Body of pancreas (tissue), 4 donors: ENCODE measurements around the gene ACVR1B. TPM values are rescaled to one million over a fixed set of nuclear protein-coding genes. Genes with fewer than 3 reads are reported as not detected.

Source experiments
- ATAC-seq: fragments of 150-250 bp; one replicate; pipeline ENCODE4 v1.9.1; 2016
- DNase-seq, 4 donors: peaks; one replicate each; pipeline ENCODE4 v3.0.0-alpha.2; 2019
- H3K27ac ChIP-seq, 4 donors: fragments of 200-600 bp; sonication (generic); 1 replicate in 3 of 4; 2 replicates in 1 of 4; pipeline versions ENCODE4 v1.5.1 to v1.6.1; 2016 to 2019; ENCODE audit warnings: mild to moderate bottlenecking in 1 of 4, mixed read lengths in 1 of 4, moderate library complexity in 1 of 4
- H3K27me3 ChIP-seq, 2 donors: fragments of 200-600 bp; sonication (generic); one replicate each; pipeline ENCODE4 v1.6.0; 2016; ENCODE audit warnings: mild to moderate bottlenecking in 1 of 2
- H3K36me3 ChIP-seq, 2 donors: fragments of 200-600 bp; sonication (generic); replicated peaks in 1 of 2; 2 replicates each; pipeline ENCODE4 v1.5.1; 2016; ENCODE audit warnings: low read depth in 2 of 2; ENCODE audit not compliant: insufficient read depth in 1 of 2
- H3K4me1 ChIP-seq: fragments of 200-600 bp; sonication (generic); one replicate; pipeline ENCODE4 v1.6.0; 2016
- H3K4me3 ChIP-seq, 2 donors: fragments of 200-600 bp; sonication (generic); 1 replicate in 1 of 2; 2 replicates in 1 of 2; pipeline ENCODE4 v1.5.1; 2016 to 2019
- H3K9me3 ChIP-seq, 3 donors: fragments of 200-600 bp; sonication (generic); 1 replicate in 2 of 3; 2 replicates in 1 of 3; pipeline ENCODE4 v1.5.1; 2016
- POLR2A ChIP-seq, 3 donors: fragments of 450-650 bp; IDR thresholded peaks; one replicate each; pipeline ENCODE4 v1.6.1; 2016; ENCODE audit warnings: antibody characterized with exemption in 3 of 3, mild to moderate bottlenecking in 2 of 3
- WGBS, 2 donors: methylation state at CpG; one replicate each; pipeline ENCODE4 v1.1.5; 2017; 5-methylcytosine and 5-hydroxymethylcytosine counted together
- intact Hi-C: fragments of 100-400 bp; cut with DNase I; formaldehyde crosslinking; loops from one replicate; pipeline ENCODE4 v1.15.1; 2023
- total RNA-seq, 2 donors: library from RNA; depleted of rRNA; stranded (reverse); fragments of >200 nt; gene quantifications; one replicate each; pipeline ENCODE4 v1.1.0, GENCODE V29; 2016
- TF ChIP-seq, protein P1 (sequence below), 7 experiments: fragments of 450-650 bp in 4 of 7; fragments of 200-600 bp in 3 of 7; sonication (generic) in 3 of 7; IDR thresholded peaks; one replicate each; pipeline ENCODE4 v1.5.1; 2016 to 2019; ENCODE audit warnings: antibody characterized with exemption in 7 of 7

ACVR1B gene
- total RNA-seq, 2 donors from 2014 or later, result 19.8 to 21.8 TPM

DNA sequence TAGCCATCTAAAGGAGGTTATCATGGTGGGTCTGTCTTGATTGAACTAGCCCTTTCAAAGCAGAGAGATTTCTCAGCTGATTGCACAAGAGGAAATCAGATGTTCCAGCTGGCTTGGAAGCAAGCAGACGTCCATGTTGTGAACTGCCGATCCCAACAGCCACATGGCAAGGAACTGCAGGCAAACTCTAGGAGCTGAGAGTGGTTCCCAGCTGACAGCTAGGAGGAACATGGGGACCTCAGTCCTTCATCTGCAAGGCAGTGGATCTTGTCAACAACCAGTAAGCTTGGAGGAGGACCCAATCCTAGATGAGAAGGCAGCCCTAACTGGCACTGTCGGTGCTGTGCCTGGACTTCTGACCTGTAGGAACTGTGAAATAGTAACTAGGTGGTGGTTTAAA is 7.7 kb downstream of the ACVR1B start:
- Histone ChIP-seq H3K4me1 (peaks cover 84% of the 10 kb centered on the region), H3K36me3 (no peaks in the 10 kb centered on the region), H3K4me3 (no peak overlapping the region), H3K27me3 (no peaks in the 10 kb centered on the region), H3K27ac (peak overlapping the region in 2 of 4 donors; percentile 19 to 28), H3K9me3 (no peaks in the 10 kb centered on the region)
- ATAC-seq (no peak), DNase-seq (peak in 1 of 4 donors; percentile 26)
- intact Hi-C loops, result no loop called here
- no peak for TF ChIP-seq POLR2A (IDR thresholded peaks at IDR 0.05)
- TF ChIP-seq, protein P1, sequence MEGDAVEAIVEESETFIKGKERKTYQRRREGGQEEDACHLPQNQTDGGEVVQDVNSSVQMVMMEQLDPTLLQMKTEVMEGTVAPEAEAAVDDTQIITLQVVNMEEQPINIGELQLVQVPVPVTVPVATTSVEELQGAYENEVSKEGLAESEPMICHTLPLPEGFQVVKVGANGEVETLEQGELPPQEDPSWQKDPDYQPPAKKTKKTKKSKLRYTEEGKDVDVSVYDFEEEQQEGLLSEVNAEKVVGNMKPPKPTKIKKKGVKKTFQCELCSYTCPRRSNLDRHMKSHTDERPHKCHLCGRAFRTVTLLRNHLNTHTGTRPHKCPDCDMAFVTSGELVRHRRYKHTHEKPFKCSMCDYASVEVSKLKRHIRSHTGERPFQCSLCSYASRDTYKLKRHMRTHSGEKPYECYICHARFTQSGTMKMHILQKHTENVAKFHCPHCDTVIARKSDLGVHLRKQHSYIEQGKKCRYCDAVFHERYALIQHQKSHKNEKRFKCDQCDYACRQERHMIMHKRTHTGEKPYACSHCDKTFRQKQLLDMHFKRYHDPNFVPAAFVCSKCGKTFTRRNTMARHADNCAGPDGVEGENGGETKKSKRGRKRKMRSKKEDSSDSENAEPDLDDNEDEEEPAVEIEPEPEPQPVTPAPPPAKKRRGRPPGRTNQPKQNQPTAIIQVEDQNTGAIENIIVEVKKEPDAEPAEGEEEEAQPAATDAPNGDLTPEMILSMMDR (IDR thresholded peaks at IDR 0.05), result no peak
- 9 to 17% methylated on average over 3 of the region's 3 CpGs for WGBS, 2 donors

DNA sequence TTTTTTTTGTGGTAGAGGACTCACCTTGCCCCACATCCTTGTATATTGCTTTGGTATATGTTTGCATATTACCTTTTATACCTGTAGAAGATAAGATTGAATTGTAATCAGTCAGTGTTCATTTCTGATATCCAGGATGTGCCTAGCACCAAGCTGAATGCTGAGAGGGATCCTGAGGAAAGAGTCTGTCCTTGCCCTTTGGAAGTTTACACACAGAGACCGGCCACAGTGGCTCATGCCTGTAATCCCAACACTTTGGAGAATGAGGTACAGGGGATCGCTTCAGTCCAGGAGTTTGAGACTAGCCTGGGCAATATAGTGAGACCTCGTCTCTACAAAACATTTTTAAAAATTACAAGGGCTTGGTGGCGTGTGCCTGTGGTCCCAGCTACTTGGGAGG is 8.4 kb downstream of the ACVR1B start:
- 62 to 84% methylated on average over 4 of the region's 4 CpGs for WGBS, 2 donors
- H3K4me3 ChIP-seq, result no peak overlapping the region
- H3K36me3 ChIP-seq, result no peaks in the 10 kb centered on the region
- peak overlapping the region in 2 of 4 donors; percentile 19 to 59 for H3K27ac ChIP-seq
- no peak for TF ChIP-seq POLR2A (IDR thresholded peaks at IDR 0.05)
- TF ChIP-seq, protein P1 (IDR thresholded peaks at IDR 0.05), result no peak
- no peaks in the 10 kb centered on the region for H3K9me3 ChIP-seq
- no peak for ATAC-seq
- H3K4me1 ChIP-seq, result peaks cover 79% of the 10 kb centered on the region
- no peak for DNase-seq
- intact Hi-C loops, result no loop called here
- no peaks in the 10 kb centered on the region for H3K27me3 ChIP-seq

DNA sequence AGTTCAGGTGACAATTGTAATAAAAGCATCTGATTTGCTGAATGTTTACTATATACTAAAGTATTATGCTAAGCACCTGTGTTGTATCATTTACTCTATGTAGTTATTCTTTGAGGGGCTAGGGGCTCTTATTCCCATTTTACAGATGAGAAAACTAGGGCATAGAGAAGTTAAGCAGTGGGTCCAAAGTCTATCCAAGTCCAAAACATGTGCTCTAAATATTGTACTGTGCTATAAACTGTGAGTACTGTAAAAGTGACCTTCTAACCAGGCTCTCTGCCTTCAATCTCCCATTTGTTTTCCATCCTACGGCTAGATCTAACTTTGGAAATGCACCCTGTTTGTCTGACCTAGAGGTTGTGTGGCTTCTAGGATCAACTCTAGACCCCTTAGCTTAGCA is 9.0 kb downstream of the ACVR1B start:
- intact Hi-C loops, result no loop called here
- TF ChIP-seq, protein P1 (IDR thresholded peaks at IDR 0.05), result no peak
- TF ChIP-seq POLR2A (IDR thresholded peaks at IDR 0.05), result no peak
- 29 to 71% methylated on average over 1 of the region's 1 CpG for WGBS, 2 donors
- H3K9me3 ChIP-seq, result no peaks in the 10 kb centered on the region
- no peaks in the 10 kb centered on the region for H3K36me3 ChIP-seq
- H3K4me1 ChIP-seq, result peaks cover 74% of the 10 kb centered on the region
- H3K27me3 ChIP-seq, result no peaks in the 10 kb centered on the region
- ATAC-seq (no peak), DNase-seq (no peak)
- peak overlapping the region in 2 of 4 donors; percentile 16 to 59 for H3K27ac ChIP-seq
- H3K4me3 ChIP-seq, result no peak overlapping the region

DNA sequence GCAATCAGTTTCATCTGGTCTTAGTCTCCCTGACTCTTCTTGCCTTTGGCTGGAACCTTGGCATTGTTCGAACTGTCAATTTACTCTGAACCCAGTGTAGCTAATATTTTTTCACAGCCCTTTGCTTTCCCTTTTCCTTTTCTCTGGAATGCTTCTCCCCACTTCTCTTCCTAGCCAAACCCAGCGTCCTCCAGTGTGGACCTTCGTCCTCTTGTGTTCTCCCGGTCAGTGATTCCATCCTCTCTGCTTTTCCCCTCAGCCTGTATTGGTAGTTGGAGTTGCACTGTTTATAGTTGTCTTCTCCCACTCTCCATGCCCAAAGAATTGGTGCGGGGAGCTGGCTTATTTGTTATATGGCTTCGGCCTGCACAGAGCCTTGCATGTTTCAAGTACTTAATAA is 9.4 kb downstream of the ACVR1B start:
- Histone ChIP-seq H3K4me1 (peaks cover 70% of the 10 kb centered on the region), H3K27me3 (no peaks in the 10 kb centered on the region), H3K9me3 (no peaks in the 10 kb centered on the region), H3K4me3 (no peak overlapping the region), H3K27ac (peak overlapping the region in 2 of 4 donors; percentile 59 to 69), H3K36me3 (no peaks in the 10 kb centered on the region)
- 73 to 85% methylated on average over 3 to 6 of the region's 6 CpGs for WGBS, 2 donors
- ATAC-seq (no peak), DNase-seq (no peak)
- intact Hi-C loops, result no loop called here
- TF ChIP-seq, protein P1 (IDR thresholded peaks at IDR 0.05), result no peak
- TF ChIP-seq POLR2A (IDR thresholded peaks at IDR 0.05), result no peak

DNA sequence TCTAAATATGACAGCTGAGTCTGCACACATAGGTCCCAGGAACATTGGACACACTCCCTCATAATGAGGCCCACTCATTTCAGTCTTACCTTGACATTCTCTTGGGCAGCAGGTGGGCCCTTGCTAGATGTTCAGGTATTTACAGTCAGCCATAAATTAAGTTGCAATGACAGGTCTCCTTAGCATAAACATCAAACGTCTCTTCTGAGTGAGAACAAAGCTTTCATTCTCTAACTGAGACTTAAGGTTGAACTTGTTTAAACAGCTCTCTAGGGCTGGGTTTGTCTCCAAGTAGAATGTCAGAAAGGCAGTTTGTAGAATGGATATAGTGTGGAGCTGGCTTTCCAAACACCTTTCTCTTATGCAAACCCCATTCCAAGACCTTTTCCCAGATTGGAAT is 10.3 kb downstream of the ACVR1B start:
- DNase-seq (no peak), ATAC-seq (peak; percentile 44)
- no peaks in the 10 kb centered on the region for H3K27me3 ChIP-seq
- H3K4me3 ChIP-seq, result no peak overlapping the region
- 0% methylated on average over 1 of the region's 1 CpG for WGBS, 2 donors
- intact Hi-C loops, result no loop called here
- H3K27ac ChIP-seq, result peak overlapping the region in 3 of 4 donors; percentile 6 to 69 (median 59)
- H3K36me3 ChIP-seq, result no peaks in the 10 kb centered on the region
- TF ChIP-seq, protein P1 (IDR thresholded peaks at IDR 0.05), result no peak
- no peak for TF ChIP-seq POLR2A (IDR thresholded peaks at IDR 0.05)
- H3K9me3 ChIP-seq, result no peaks in the 10 kb centered on the region
- peaks cover 60% of the 10 kb centered on the region for H3K4me1 ChIP-seq
